Coronary artery (tissue), 2 donors: ENCODE measurements around the gene ZFAND4.

ENCODE experiments used
- DNase-seq: peaks from one replicate; pipeline ENCODE4 v3.0.0-alpha.2; 2017; ENCODE audit warnings: low spot score
- H3K27ac ChIP-seq, 2 donors: fragments of 200-600 bp; sonication (generic); one replicate each; pipeline ENCODE4 v1.5.1; 2016 to 2019
- H3K4me3 ChIP-seq: fragments of 200-600 bp; sonication (generic); 2 replicates; pipeline ENCODE4 v1.5.1; 2016; ENCODE audit warnings: mild to moderate bottlenecking, moderate library complexity
- TF ChIP-seq, protein P1 (sequence below): fragments of 200-600 bp; sonication (generic); IDR thresholded peaks from one replicate; pipeline ENCODE4 v1.5.1; 2019; ENCODE audit warnings: antibody characterized with exemption

The ZFAND4 gene

DNA sequence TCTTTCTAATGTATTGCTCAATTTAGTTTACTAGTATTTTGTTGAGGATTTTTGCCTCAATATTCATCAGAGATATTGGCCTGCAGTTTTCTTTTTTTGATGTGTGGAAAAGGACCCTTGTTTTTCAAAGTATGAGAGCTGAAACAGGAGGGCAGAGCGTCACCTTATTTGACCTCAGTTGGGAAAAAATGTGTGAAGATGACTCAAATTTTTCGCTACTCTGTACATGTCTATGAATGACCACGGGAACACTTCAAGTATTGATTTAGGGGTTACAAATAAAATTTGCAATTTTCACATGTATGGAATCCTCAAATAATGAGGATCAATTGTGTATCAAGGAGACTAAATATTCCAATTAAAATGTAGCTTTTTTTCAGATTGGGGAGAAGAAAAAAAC lies 103.1 kb downstream of the ZFAND4 start:
- no peak overlapping the region for H3K4me3 ChIP-seq
- no peak overlapping the region for H3K27ac ChIP-seq
- TF ChIP-seq, protein P1, sequence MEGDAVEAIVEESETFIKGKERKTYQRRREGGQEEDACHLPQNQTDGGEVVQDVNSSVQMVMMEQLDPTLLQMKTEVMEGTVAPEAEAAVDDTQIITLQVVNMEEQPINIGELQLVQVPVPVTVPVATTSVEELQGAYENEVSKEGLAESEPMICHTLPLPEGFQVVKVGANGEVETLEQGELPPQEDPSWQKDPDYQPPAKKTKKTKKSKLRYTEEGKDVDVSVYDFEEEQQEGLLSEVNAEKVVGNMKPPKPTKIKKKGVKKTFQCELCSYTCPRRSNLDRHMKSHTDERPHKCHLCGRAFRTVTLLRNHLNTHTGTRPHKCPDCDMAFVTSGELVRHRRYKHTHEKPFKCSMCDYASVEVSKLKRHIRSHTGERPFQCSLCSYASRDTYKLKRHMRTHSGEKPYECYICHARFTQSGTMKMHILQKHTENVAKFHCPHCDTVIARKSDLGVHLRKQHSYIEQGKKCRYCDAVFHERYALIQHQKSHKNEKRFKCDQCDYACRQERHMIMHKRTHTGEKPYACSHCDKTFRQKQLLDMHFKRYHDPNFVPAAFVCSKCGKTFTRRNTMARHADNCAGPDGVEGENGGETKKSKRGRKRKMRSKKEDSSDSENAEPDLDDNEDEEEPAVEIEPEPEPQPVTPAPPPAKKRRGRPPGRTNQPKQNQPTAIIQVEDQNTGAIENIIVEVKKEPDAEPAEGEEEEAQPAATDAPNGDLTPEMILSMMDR: no peak
- no peak for DNase-seq

DNA sequence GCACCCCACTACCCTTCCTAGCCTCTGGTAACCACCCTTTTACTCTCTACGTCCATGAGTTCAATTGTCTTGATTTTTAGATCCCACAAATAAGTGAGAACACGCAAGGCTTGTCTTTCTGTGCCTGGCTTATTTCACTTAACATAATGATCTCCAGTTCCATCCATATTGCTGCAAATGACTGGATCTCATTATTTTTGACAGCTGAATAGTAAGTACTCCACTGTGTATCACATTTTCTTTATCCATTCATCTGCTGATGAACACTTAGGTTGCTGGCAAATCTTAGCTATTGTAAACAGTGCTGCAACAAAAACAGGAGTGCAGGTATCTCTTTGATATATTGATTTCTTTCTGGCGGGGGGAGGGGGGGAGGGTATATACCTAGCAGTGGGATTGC lies 106.2 kb downstream of the ZFAND4 start:
- TF ChIP-seq, protein P1: no peak

More for the DNA sequence above, 106.2 kb downstream of the ZFAND4 start:
- Histone ChIP-seq H3K4me3 (no peak overlapping the region), H3K27ac (no peak overlapping the region)
- DNase-seq: no peak
